GM23248 (cell line): ENCODE measurements around the gene ROCK2. TPM values are rescaled to one million over a fixed set of nuclear protein-coding genes. Genes with fewer than 3 reads are reported as not detected.
"Not testable (repeated sequence)": the region's sequence is repeated elsewhere in the genome, so short reads cannot be mapped to it uniquely, and the experiment has no call there.

Experiments used
- DNase-seq: peaks from one replicate; pipeline ENCODE4 v3.0.0-alpha.2; 2015
- H2AFZ ChIP-seq: fragments of 200-600 bp; sonication (generic); 2 replicates; pipeline ENCODE4 v1.6.1; 2016; ENCODE audit warnings: antibody characterized with exemption
- H3F3A ChIP-seq: fragments of 200-600 bp; sonication (generic); 2 replicates; pipeline ENCODE4 v1.6.1; 2016; ENCODE audit warnings: mild to moderate bottlenecking, antibody characterized with exemption, mixed run types; ENCODE audit not compliant: insufficient read depth
- H3K27ac ChIP-seq: fragments of 200-600 bp; sonication (generic); 2 replicates; pipeline ENCODE4 v1.5.1; 2016; ENCODE audit warnings: mild to moderate bottlenecking
- H3K27me3 ChIP-seq: fragments of 200-600 bp; sonication (generic); replicated peaks from 2 replicates; pipeline ENCODE4 v1.6.1; 2016; ENCODE audit warnings: mild to moderate bottlenecking; ENCODE audit not compliant: insufficient read depth
- H3K36me3 ChIP-seq: fragments of 200-600 bp; sonication (generic); 2 replicates; pipeline ENCODE4 v1.6.1; 2016; ENCODE audit warnings: low read depth, mild to moderate bottlenecking
- H3K4me1 ChIP-seq: fragments of 200-600 bp; sonication (generic); 2 replicates; pipeline ENCODE4 v1.6.1; 2016; ENCODE audit warnings: mild to moderate bottlenecking; ENCODE audit not compliant: insufficient read depth
- H3K4me2 ChIP-seq: fragments of 200-600 bp; sonication (generic); one replicate; pipeline ENCODE4 v1.6.1; 2016; ENCODE audit warnings: mild to moderate bottlenecking; ENCODE audit not compliant: unreplicated experiment
- H3K4me3 ChIP-seq: fragments of 200-600 bp; sonication (generic); 2 replicates; pipeline ENCODE4 v1.5.1; 2016; ENCODE audit warnings: mild to moderate bottlenecking
- H3K79me2 ChIP-seq: fragments of 200-600 bp; sonication (generic); 2 replicates; pipeline ENCODE4 v1.6.1; 2016; ENCODE audit warnings: mild to moderate bottlenecking; ENCODE audit not compliant: insufficient read depth
- H3K9ac ChIP-seq: fragments of 200-600 bp; sonication (generic); 2 replicates; pipeline ENCODE4 v1.6.1; 2016; ENCODE audit warnings: mild to moderate bottlenecking
- H3K9me2 ChIP-seq: fragments of 200-600 bp; sonication (generic); 2 replicates; pipeline ENCODE4 v1.6.1; 2016; ENCODE audit warnings: mixed run types, mild to moderate bottlenecking, moderate library complexity; ENCODE audit not compliant: insufficient read depth
- H3K9me3 ChIP-seq: fragments of 200-600 bp; sonication (generic); one replicate; pipeline ENCODE4 v1.6.1; 2017; ENCODE audit warnings: low read depth
- H4K20me1 ChIP-seq: fragments of 200-600 bp; sonication (generic); 2 replicates; pipeline ENCODE4 v1.6.0; 2016; ENCODE audit not compliant: insufficient read depth
- EZH2 ChIP-seq: fragments of 200-600 bp; sonication (generic); IDR thresholded peaks from 2 replicates; pipeline ENCODE4 v1.6.1; 2018; ENCODE audit warnings: antibody characterized with exemption, mild to moderate bottlenecking; ENCODE audit not compliant: insufficient read depth, poor library complexity, severe bottlenecking
- EZH2phosphoT487 ChIP-seq: fragments of 200-600 bp; sonication (generic); IDR thresholded peaks from 2 replicates; pipeline ENCODE4 v1.6.1; 2018; ENCODE audit warnings: antibody characterized with exemption, moderate library complexity, mild to moderate bottlenecking, low read depth; ENCODE audit not compliant: insufficient read depth
- WGBS, 2 experiments: methylation state at CpG; one replicate each; pipeline ENCODE4 v1.1.6; 2015 to 2017; ENCODE audit warnings: low lambda C conversion rate in 2 of 2, low coverage in 1 of 2; ENCODE audit errors: missing lambda C conversion rate in 2 of 2; 5-methylcytosine and 5-hydroxymethylcytosine counted together
- in situ Hi-C: fragments of 300-500 bp; cut with MboI; formaldehyde crosslinking; loops from 2 replicates; pipeline ENCODE4 v1.15.0; 2020
- polyA plus RNA-seq: library from polyadenylated mRNA; unstranded; fragments of >200 nt; fragmentation: Nextera tagmentation; extraction: Ambion mirVana; gene quantifications from 2 replicates; pipeline ENCODE4 v1.2.1, GENCODE V29; 2016
- total RNA-seq: library from RNA; depleted of rRNA; stranded (reverse); fragments of >200 nt; shearing (Covaris generic); gene quantifications from 2 replicates; pipeline ENCODE4 v1.2.3, GENCODE V29; 2014

The ROCK2 gene
- total and polyA plus RNA-seq, 2 experiments from 2014 or later = 19.9 to 38.3 TPM

- WGBS, 2 experiments = 67 to 82% methylated on average over 9 of the region's 9 CpGs
- no peaks in the 10 kb centered on the region for H3K27me3 ChIP-seq
- H4K20me1 ChIP-seq = no peaks in the 10 kb centered on the region
- no peak overlapping the region for H3K27ac ChIP-seq
- H2AFZ ChIP-seq = no peak overlapping the region
- H3K36me3 ChIP-seq = no peaks in the 10 kb centered on the region
- in situ Hi-C loops = no loop called here
- H3K9ac ChIP-seq = no peak overlapping the region
- no peaks in the 10 kb centered on the region for H3K79me2 ChIP-seq
- H3K4me1 ChIP-seq = no peaks in the 10 kb centered on the region
- no peaks in the 10 kb centered on the region for H3F3A ChIP-seq
- no peaks in the 10 kb centered on the region for H3K9me2 ChIP-seq
- H3K4me3 ChIP-seq = no peak overlapping the region
- no peak for TF ChIP-seq EZH2phosphoT487
- no peak for TF ChIP-seq EZH2
- no peaks in the 10 kb centered on the region for H3K9me3 ChIP-seq
- no peak for DNase-seq
- H3K4me2 ChIP-seq = no peak overlapping the region
Observed at GRCh38 chr2:11168488-11168887, 175.9 kb downstream of the ROCK2 start.

GRCh38 chr2:11166476-11166875 is 178.0 kb downstream of the ROCK2 start:
- no peak overlapping the region for H2AFZ ChIP-seq
- H3K9me3 ChIP-seq = no peaks in the 10 kb centered on the region
- no peak overlapping the region for H3K9ac ChIP-seq
- no peak for DNase-seq
- H3K36me3 ChIP-seq = no peaks in the 10 kb centered on the region
- in situ Hi-C loops = no loop called here
- H3K9me2 ChIP-seq = no peaks in the 10 kb centered on the region
- WGBS, 2 experiments = 91 to 93% methylated on average over 10 of the region's 10 CpGs
- H3F3A ChIP-seq = no peaks in the 10 kb centered on the region
- no peak overlapping the region for H3K27ac ChIP-seq
- H3K4me3 ChIP-seq = no peak overlapping the region
- H3K27me3 ChIP-seq = no peaks in the 10 kb centered on the region
- H3K4me1 ChIP-seq = no peaks in the 10 kb centered on the region
- H3K4me2 ChIP-seq = no peak overlapping the region
- TF ChIP-seq EZH2 = no peak
- TF ChIP-seq EZH2phosphoT487 = no peak
- no peaks in the 10 kb centered on the region for H4K20me1 ChIP-seq
- no peaks in the 10 kb centered on the region for H3K79me2 ChIP-seq

GRCh38 chr2:11165046-11165445 is 179.4 kb downstream of the ROCK2 start:
- H3K9ac ChIP-seq, H4K20me1 ChIP-seq, in situ Hi-C loops, H3K4me1 ChIP-seq, H2AFZ ChIP-seq, H3K9me3 ChIP-seq, DNase-seq, H3K9me2 ChIP-seq, H3K4me3 ChIP-seq, H3K4me2 ChIP-seq, H3K79me2 ChIP-seq, H3K27me3 ChIP-seq, H3F3A ChIP-seq, H3K27ac ChIP-seq, H3K36me3 ChIP-seq: not testable (repeated sequence)
- WGBS, 2 experiments = 95% methylated on average over 28 of the region's 28 CpGs; no CpG with 5 or more reads in 1 of the 2 experiments

GRCh38 chr2:11163439-11164317 is 180.8 kb downstream of the ROCK2 start:
- Histone ChIP-seq H3K9me3 (no peaks in the 10 kb centered on the region), H3K27me3 (no peaks in the 10 kb centered on the region), H3K79me2 (no peaks in the 10 kb centered on the region), H2AFZ (no peak overlapping the region), H4K20me1 (no peaks in the 10 kb centered on the region), H3K9me2 (no peaks in the 10 kb centered on the region), H3K4me3 (no peak overlapping the region), H3K27ac (no peak overlapping the region), H3K4me1 (no peaks in the 10 kb centered on the region), H3K36me3 (no peaks in the 10 kb centered on the region), H3F3A (no peaks in the 10 kb centered on the region), H3K9ac (no peak overlapping the region), H3K4me2 (no peak overlapping the region)
- in situ Hi-C loops = no loop called here
- no peak for TF ChIP-seq EZH2
- no peak for TF ChIP-seq EZH2phosphoT487
- 94 to 96% methylated on average over 16 of the region's 16 CpGs for WGBS, 2 experiments
- no peak for DNase-seq

- Histone ChIP-seq H3K9me2 (no peaks in the 10 kb centered on the region), H3K4me3 (no peak overlapping the region), H3K4me1 (no peaks in the 10 kb centered on the region), H3K36me3 (no peaks in the 10 kb centered on the region), H3K27me3 (no peaks in the 10 kb centered on the region), H3K4me2 (no peak overlapping the region), H3F3A (no peaks in the 10 kb centered on the region), H3K9me3 (no peaks in the 10 kb centered on the region), H4K20me1 (no peaks in the 10 kb centered on the region), H3K27ac (no peak overlapping the region), H3K9ac (no peak overlapping the region), H2AFZ (no peak overlapping the region), H3K79me2 (no peaks in the 10 kb centered on the region)
- no peak for DNase-seq
- in situ Hi-C loops = no loop called here
- 98 to 100% methylated on average over 4 of the region's 4 CpGs for WGBS, 2 experiments
- TF ChIP-seq EZH2 (no peak), EZH2phosphoT487 (no peak)
Observed at GRCh38 chr2:11161747-11162146, 182.7 kb downstream of the ROCK2 start.
